Activated T-cell treated with anti-CD3 and anti-CD28 coated beads for 24 hours (primary cell): Measurements from ENCODE around the gene DAD1.
A peak's percentile ranks its signal among the peaks of the same experiment; 100 is the strongest.
"Not testable (repeated sequence)": the region's sequence is repeated elsewhere in the genome, so short reads cannot be mapped to it uniquely, and the experiment has no call there.

Experiments used
- DNase-seq: peaks from one replicate; pipeline ENCODE4 v3.0.0-alpha.2; 2020; ENCODE audit warnings: low read depth

DAD1 gene

GRCh38 chr14:22567437-22567836, 21.6 kb downstream of the DAD1 start:
- DNase-seq = no peak

- no peak for DNase-seq
These were observed 22.2 kb downstream of the DAD1 start for GRCh38 chr14:22566845-22567244.

GRCh38 chr14:22566266-22566665, 22.8 kb downstream of the DAD1 start:
- not testable (repeated sequence) for DNase-seq

- DNase-seq = no peak
These were observed 23.6 kb downstream of the DAD1 start for GRCh38 chr14:22565391-22565945.

GRCh38 chr14:22564463-22564862, 24.6 kb downstream of the DAD1 start:
- DNase-seq = no peak

- no peak for DNase-seq
These were observed 25.0 kb downstream of the DAD1 start for GRCh38 chr14:22563987-22564386.

- DNase-seq = peak; percentile 74
These were observed 27.1 kb downstream of the DAD1 start for GRCh38 chr14:22561661-22562579.

GRCh38 chr14:22561366-22561660, 27.7 kb downstream of the DAD1 start:
- no peak for DNase-seq

- DNase-seq = peak; percentile 41
These were observed 28.2 kb downstream of the DAD1 start for GRCh38 chr14:22560662-22561365.

GRCh38 chr14:22559041-22559440, 30.0 kb downstream of the DAD1 start:
- no peak for DNase-seq

- no peak for DNase-seq
These were observed 30.7 kb downstream of the DAD1 start for GRCh38 chr14:22558221-22558913.

- DNase-seq = no peak
These were observed 31.2 kb downstream of the DAD1 start for GRCh38 chr14:22557846-22558220.

GRCh38 chr14:22556990-22557623, 31.9 kb downstream of the DAD1 start:
- peak; percentile 89 for DNase-seq

GRCh38 chr14:22556021-22556989, 32.7 kb downstream of the DAD1 start:
- peak; percentile 96 for DNase-seq

GRCh38 chr14:22555384-22556011, 33.5 kb downstream of the DAD1 start:
- DNase-seq = peak; percentile 79

GRCh38 chr14:22554498-22555383, 34.3 kb downstream of the DAD1 start:
- DNase-seq = no peak

- DNase-seq = not testable (repeated sequence)
These were observed 35.0 kb downstream of the DAD1 start for GRCh38 chr14:22553861-22554497.

GRCh38 chr14:22553445-22553844, 35.6 kb downstream of the DAD1 start:
- no peak for DNase-seq

GRCh38 chr14:22552827-22553076, 36.3 kb downstream of the DAD1 start:
- DNase-seq = no peak
